Endothelial cell of umbilical vein (primary cell): ENCODE data around the gene NPIPA8. TPM values are rescaled to one million over a fixed set of nuclear protein-coding genes. Genes with fewer than 3 reads are reported as not detected.
"Not testable (repeated sequence)": the region's sequence is repeated elsewhere in the genome, so short reads cannot be mapped to it uniquely, and the experiment has no call there.

Source experiments
- BruUV-seq: library from RNA; stranded (reverse); fragments of 400-500 nt; replicated peaks from 2 replicates; lab custom pipeline; 2021; lab: Mats Ljungman, UMichigan
- CTCF ChIA-PET: fragments of 300-600, 350-600 bp; sonication (Branson Sonifier 250); formaldehyde crosslinking; loops from one replicate; lab custom pipeline; 2021; ENCODE audit warnings: antibody characterized with exemption, inconsistent platforms; lab: Charles Lee
- POLR2A ChIA-PET: fragments of 300-600, 350-600 bp; sonication (Branson Sonifier 250); formaldehyde crosslinking; loops from one replicate; lab custom pipeline; 2021; ENCODE audit warnings: antibody characterized with exemption, inconsistent platforms; lab: Charles Lee
- DNase-seq: peaks from one replicate; pipeline ENCODE4 v3.0.0-alpha.2; 2011; ENCODE audit warnings: low read depth, low spot score
- FAIRE-seq: peaks from 2 replicates; lab custom pipeline; 2011; peaks lifted over from hg19 to GRCh38; lab: Jason Lieb, UNC
- H2AFZ ChIP-seq: 2 replicates; pipeline ENCODE4 v1.6.0; 2012; ENCODE audit warnings: low read depth, low read length, control low read depth, inconsistent platforms
- H3K27ac ChIP-seq: 2 replicates; pipeline ENCODE4 v1.5.1; 2011; ENCODE audit warnings: low read depth, mild to moderate bottlenecking, control low read depth, low read length, moderate library complexity; ENCODE audit not compliant: insufficient read depth
- H3K27me3 ChIP-seq, 2 experiments: 2 replicates each; pipeline versions ENCODE4 v1.6.0 to v1.6.1; 2011; ENCODE audit warnings: low read length in 2 of 2, mixed read lengths in 1 of 2; ENCODE audit not compliant: control insufficient read depth in 2 of 2, insufficient read depth in 2 of 2
- H3K36me3 ChIP-seq, 2 experiments: 2 replicates in 1 of 2; 3 replicates in 1 of 2; pipeline ENCODE4 v1.5.1; 2011; ENCODE audit warnings: low read length in 2 of 2, mild to moderate bottlenecking in 1 of 2, moderate library complexity in 1 of 2; ENCODE audit not compliant: control insufficient read depth in 2 of 2, insufficient read depth in 2 of 2; ENCODE audit errors: extremely low read depth in 1 of 2
- H3K4me1 ChIP-seq: 3 replicates; pipeline ENCODE4 v1.5.1; 2011; ENCODE audit warnings: mild to moderate bottlenecking, low read length; ENCODE audit not compliant: control insufficient read depth, insufficient read depth; ENCODE audit errors: extremely low read depth
- H3K4me2 ChIP-seq: 2 replicates; pipeline ENCODE4 v1.6.1; 2011; ENCODE audit warnings: low read length, control low read depth, mixed read lengths; ENCODE audit not compliant: insufficient read depth
- H3K4me3 ChIP-seq, 3 experiments: fragments of 200-600 bp in 1 of 3; sonication (generic), shearing (Covaris generic) in 1 of 3; replicated peaks in 1 of 3; 2 replicates each; pipeline ENCODE4 v1.5.1; 2011 to 2016; ENCODE audit warnings: control low read depth in 3 of 3, low read length in 3 of 3, mild to moderate bottlenecking in 2 of 3, inconsistent platforms in 1 of 3, low read depth in 1 of 3, moderate library complexity in 1 of 3; ENCODE audit not compliant: insufficient read depth in 1 of 3
- H3K79me2 ChIP-seq: 2 replicates; pipeline ENCODE4 v1.6.0; 2012; ENCODE audit warnings: low read length, inconsistent platforms; ENCODE audit not compliant: control insufficient read depth, insufficient read depth
- H3K9ac ChIP-seq: replicated peaks from 2 replicates; pipeline ENCODE3; 2011; ENCODE audit warnings: low read length, control low read depth; ENCODE audit not compliant: insufficient read depth; ENCODE audit errors: extremely low read depth
- H3K9me1 ChIP-seq: replicated peaks from 3 replicates; pipeline ENCODE4 v1.6.0; 2011; ENCODE audit warnings: mild to moderate bottlenecking, low read length; ENCODE audit not compliant: control insufficient read depth, insufficient read depth; ENCODE audit errors: extremely low read depth
- H3K9me3 ChIP-seq: replicated peaks from 2 replicates; pipeline ENCODE4 v1.5.1; 2012; ENCODE audit warnings: low read length, inconsistent platforms; ENCODE audit not compliant: control insufficient read depth, insufficient read depth
- H4K20me1 ChIP-seq: replicated peaks from 2 replicates; pipeline ENCODE3; 2011; ENCODE audit warnings: mild to moderate bottlenecking, low read length; ENCODE audit not compliant: control insufficient read depth, insufficient read depth; ENCODE audit errors: extremely low read depth
- dilution Hi-C: fragments of 300-500 bp; cut with MboI; formaldehyde crosslinking; loops from one replicate; pipeline ENCODE4 v1.15.0; 2019; ENCODE audit warnings: low sequenced_read_pairs; ENCODE audit not compliant: extremely low pct_ligation_motif_present
- intact Hi-C: fragments of 100-400 bp; cut with micrococcal nuclease; formaldehyde crosslinking; loops from one replicate; pipeline ENCODE4 v1.10.0; 2022
- polyA plus RNA-seq, 4 experiments: library from polyadenylated mRNA; depleted of rRNA in 3 of 4; stranded (reverse) in 3 of 4; unstranded in 1 of 4; fragments of >200 nt; gene quantifications; 2 replicates each; pipeline versions ENCODE4 v1.2.1 to v1.2.3, GENCODE V29; 2011 to 2012; ENCODE audit warnings: missing spikeins in 1 of 4
- total RNA-seq: library from RNA; stranded (reverse); gene quantifications from 2 replicates; pipeline ENCODE4 v1.2.3, GENCODE V29; 2021

NPIPA8 gene
- total and polyA plus RNA-seq, 2 donors (not counting 3 experiments of a cell fraction or from before 2014, with no cell fraction given): 0.51 to 17.5 TPM

- H3K9me1 ChIP-seq, H4K20me1 ChIP-seq, H3K4me3 ChIP-seq, H3K27ac ChIP-seq, CTCF ChIA-PET, BruUV-seq, H3K36me3 ChIP-seq, H3K9ac ChIP-seq, dilution Hi-C loops, H2AFZ ChIP-seq, intact Hi-C loops, H3K79me2 ChIP-seq, H3K9me3 ChIP-seq, POLR2A ChIA-PET, H3K27me3 ChIP-seq, DNase-seq, FAIRE-seq, H3K4me2 ChIP-seq, H3K4me1 ChIP-seq: not testable (repeated sequence)
Observed at GRCh38 chr16:18290959-18291358, 45.6 kb downstream of the NPIPA8 start.

DNA sequence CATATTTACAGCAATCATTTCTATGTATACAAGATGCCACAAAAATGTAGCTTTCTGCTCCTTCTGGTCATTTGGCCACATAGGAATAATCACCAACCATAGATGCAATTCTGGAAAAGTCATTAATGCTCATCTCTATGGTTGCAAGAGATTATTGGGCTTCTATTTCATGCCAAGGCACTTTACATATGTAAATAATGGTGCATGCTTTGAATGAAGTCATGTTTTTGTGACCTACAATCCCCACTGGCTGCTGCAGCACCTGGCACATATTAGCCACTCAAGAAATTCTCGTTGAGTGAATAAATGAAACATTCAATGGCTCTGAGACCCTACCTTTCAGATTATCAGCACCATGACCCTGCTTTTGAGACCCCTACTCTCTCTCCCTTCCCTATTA, 50.2 kb downstream of the NPIPA8 start:
- H3K4me2 ChIP-seq, H3K9me3 ChIP-seq, H3K9ac ChIP-seq, intact Hi-C loops, H3K4me3 ChIP-seq, dilution Hi-C loops, H4K20me1 ChIP-seq, H3K36me3 ChIP-seq, H2AFZ ChIP-seq, H3K27me3 ChIP-seq, POLR2A ChIA-PET, FAIRE-seq, H3K9me1 ChIP-seq, DNase-seq, H3K27ac ChIP-seq, H3K4me1 ChIP-seq, BruUV-seq, H3K79me2 ChIP-seq, CTCF ChIA-PET: not testable (repeated sequence)

DNA sequence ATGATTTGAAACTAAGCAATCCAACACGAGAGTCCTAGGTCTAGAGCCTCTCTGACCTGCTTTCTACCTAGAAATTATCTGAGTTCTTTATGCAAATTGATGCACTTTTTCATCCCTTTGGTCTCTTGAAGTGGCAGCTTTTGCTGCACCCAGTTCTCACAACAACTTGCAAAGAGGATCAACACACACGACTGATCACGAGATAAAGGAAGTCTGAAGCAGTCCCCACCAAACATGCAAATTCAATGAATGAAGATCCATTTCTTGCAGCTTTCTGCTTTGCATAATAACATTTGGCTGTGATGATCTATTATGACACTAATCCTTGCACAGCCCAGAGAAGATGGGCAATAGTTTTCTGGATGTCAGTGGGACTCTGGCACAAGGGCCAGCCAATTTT, 56.2 kb downstream of the NPIPA8 start:
- H3K36me3 ChIP-seq, H2AFZ ChIP-seq, H3K79me2 ChIP-seq, H4K20me1 ChIP-seq, dilution Hi-C loops, H3K9ac ChIP-seq, H3K9me1 ChIP-seq, POLR2A ChIA-PET, H3K4me3 ChIP-seq, intact Hi-C loops, H3K27me3 ChIP-seq, CTCF ChIA-PET, FAIRE-seq, BruUV-seq, H3K27ac ChIP-seq, H3K4me2 ChIP-seq, DNase-seq, H3K4me1 ChIP-seq, H3K9me3 ChIP-seq: not testable (repeated sequence)

- DNase-seq, dilution Hi-C loops: not testable (repeated sequence)
Observed at GRCh38 chr16:18276756-18277155, 59.8 kb downstream of the NPIPA8 start.

More at GRCh38 chr16:18276756-18277155, 59.8 kb downstream of the NPIPA8 start:
- H3K4me2 ChIP-seq, H3K4me1 ChIP-seq, FAIRE-seq, H3K27me3 ChIP-seq, H3K79me2 ChIP-seq, H3K9me3 ChIP-seq, H4K20me1 ChIP-seq, H3K9ac ChIP-seq, H3K4me3 ChIP-seq, CTCF ChIA-PET, POLR2A ChIA-PET, H3K9me1 ChIP-seq, intact Hi-C loops, H3K27ac ChIP-seq, H3K36me3 ChIP-seq, H2AFZ ChIP-seq, BruUV-seq: not testable (repeated sequence)
